ENCODE data around the gene PROZ. TPM values are rescaled to one million over a fixed set of nuclear protein-coding genes. Genes with fewer than 3 reads are reported as not detected.

PROZ gene
- total RNA-seq, 1 donor from 2014 or later, result not detected

GRCh38 chr13:113151745-113152690 is 6.4 kb upstream of the PROZ start:
- H3K4me1 Mint-ChIP-seq (ENCODE audit: low read depth), result peaks cover 14% of the 10 kb centered on the region
- peaks cover 1% of the 10 kb centered on the region for H3K36me3 Mint-ChIP-seq (ENCODE audit: low read depth)
- no peaks in the 10 kb centered on the region for H3K27me3 Mint-ChIP-seq (ENCODE audit: low read depth)
- peak overlapping the region; percentile 83 for H3K27ac Mint-ChIP-seq (ENCODE audit: unreplicated experiment)
- TF ChIP-seq, protein P1, sequence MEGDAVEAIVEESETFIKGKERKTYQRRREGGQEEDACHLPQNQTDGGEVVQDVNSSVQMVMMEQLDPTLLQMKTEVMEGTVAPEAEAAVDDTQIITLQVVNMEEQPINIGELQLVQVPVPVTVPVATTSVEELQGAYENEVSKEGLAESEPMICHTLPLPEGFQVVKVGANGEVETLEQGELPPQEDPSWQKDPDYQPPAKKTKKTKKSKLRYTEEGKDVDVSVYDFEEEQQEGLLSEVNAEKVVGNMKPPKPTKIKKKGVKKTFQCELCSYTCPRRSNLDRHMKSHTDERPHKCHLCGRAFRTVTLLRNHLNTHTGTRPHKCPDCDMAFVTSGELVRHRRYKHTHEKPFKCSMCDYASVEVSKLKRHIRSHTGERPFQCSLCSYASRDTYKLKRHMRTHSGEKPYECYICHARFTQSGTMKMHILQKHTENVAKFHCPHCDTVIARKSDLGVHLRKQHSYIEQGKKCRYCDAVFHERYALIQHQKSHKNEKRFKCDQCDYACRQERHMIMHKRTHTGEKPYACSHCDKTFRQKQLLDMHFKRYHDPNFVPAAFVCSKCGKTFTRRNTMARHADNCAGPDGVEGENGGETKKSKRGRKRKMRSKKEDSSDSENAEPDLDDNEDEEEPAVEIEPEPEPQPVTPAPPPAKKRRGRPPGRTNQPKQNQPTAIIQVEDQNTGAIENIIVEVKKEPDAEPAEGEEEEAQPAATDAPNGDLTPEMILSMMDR (IDR thresholded peaks at IDR 0.05), result no peak
- H3K4me3 Mint-ChIP-seq (ENCODE audit: unreplicated experiment), result peak overlapping the region; percentile 59
- no peaks in the 10 kb centered on the region for H3K9me3 Mint-ChIP-seq (ENCODE audit: low read depth)
- DNase-seq (ENCODE audit: low spot score), result no peak

DNA sequence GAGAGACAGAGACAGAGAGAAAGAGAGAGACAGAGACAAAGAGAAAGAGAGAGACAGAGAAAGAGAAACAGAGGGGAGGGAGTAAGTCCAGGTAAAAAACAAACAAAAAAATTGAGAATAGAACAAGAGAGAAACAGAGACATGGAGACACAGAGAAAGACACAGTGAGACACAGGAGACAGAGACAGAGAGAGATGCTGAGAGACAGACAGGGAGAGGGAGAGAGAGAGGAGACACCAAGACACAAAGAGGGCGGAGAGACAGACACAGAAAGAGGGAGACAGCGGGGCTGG is 5.8 kb upstream of the PROZ start:
- TF ChIP-seq, protein P1 (IDR thresholded peaks at IDR 0.05), result no peak
- peak overlapping the region; percentile 59 for H3K4me3 Mint-ChIP-seq (ENCODE audit: unreplicated experiment)
- peaks cover 1% of the 10 kb centered on the region for H3K36me3 Mint-ChIP-seq (ENCODE audit: low read depth)
- H3K9me3 Mint-ChIP-seq (ENCODE audit: low read depth), result no peaks in the 10 kb centered on the region
- H3K27ac Mint-ChIP-seq (ENCODE audit: unreplicated experiment), result peak overlapping the region; percentile 58
- DNase-seq (ENCODE audit: low spot score), result no peak
- peaks cover 17% of the 10 kb centered on the region for H3K4me1 Mint-ChIP-seq (ENCODE audit: low read depth)
- H3K27me3 Mint-ChIP-seq (ENCODE audit: low read depth), result no peaks in the 10 kb centered on the region

GRCh38 chr13:113152984-113153809 is 5.3 kb upstream of the PROZ start:
- peaks cover 1% of the 10 kb centered on the region for H3K36me3 Mint-ChIP-seq (ENCODE audit: low read depth)
- DNase-seq (ENCODE audit: low spot score), result no peak
- H3K27me3 Mint-ChIP-seq (ENCODE audit: low read depth), result no peaks in the 10 kb centered on the region
- H3K4me3 Mint-ChIP-seq (ENCODE audit: unreplicated experiment), result peak overlapping the region; percentile 72
- H3K4me1 Mint-ChIP-seq (ENCODE audit: low read depth), result peaks cover 17% of the 10 kb centered on the region
- TF ChIP-seq, protein P1 (IDR thresholded peaks at IDR 0.05), result no peak
- no peaks in the 10 kb centered on the region for H3K9me3 Mint-ChIP-seq (ENCODE audit: low read depth)
- H3K27ac Mint-ChIP-seq (ENCODE audit: unreplicated experiment), result peak overlapping the region; percentile 92

DNA sequence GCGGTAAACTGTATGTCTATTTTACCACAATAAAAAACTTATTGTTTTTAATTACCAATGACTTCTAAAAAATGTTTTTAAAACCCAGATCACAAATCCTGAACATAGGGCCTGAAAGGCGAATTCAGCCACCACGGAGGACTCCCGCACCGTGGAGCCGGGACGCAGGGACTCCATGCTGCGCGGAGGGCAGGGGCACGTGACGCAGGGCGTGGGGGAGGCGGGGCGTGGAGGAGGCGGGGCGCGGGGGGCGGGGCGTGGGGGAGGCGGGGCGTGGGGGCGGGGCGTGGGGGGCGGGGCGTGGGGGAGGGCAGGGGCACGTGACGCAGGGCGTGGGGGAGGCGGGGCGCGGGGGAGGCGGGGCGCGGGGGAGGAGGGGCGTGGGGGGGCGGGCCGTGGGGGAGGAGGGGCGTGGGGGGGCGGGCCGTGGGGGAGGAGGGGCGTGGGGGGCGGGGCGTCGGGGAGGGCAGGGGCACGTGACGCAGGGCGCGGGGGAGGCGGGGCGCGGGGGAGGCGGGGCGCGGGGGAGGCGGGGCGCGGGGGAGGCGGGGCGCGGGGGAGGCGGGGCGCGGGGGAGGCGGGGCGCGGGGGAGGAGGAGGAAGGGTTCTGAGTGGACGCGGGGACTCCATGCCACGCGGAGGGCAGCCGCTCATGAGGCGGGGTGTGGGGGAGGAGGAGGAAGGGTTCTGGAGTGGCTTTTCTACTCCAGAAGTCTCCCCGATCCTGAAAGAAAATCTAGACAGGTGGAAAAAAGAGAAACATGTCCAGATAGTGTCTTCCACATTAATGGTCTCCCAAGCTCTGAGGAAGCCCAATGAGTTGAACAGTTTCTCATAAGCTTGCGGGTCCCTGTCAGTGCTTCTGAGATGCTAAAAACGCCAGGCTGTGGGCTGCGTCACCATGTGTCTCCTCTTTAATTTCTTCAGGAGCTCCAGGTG is 4.4 kb upstream of the PROZ start:
- TF ChIP-seq, protein P1 (IDR thresholded peaks at IDR 0.05), result no peak
- Mint-ChIP-seq H3K27ac (ENCODE audit: unreplicated experiment) (peak overlapping the region; percentile 92), H3K36me3 (ENCODE audit: low read depth) (peaks cover 1% of the 10 kb centered on the region), H3K4me1 (ENCODE audit: low read depth) (peaks cover 17% of the 10 kb centered on the region), H3K9me3 (ENCODE audit: low read depth) (no peaks in the 10 kb centered on the region), H3K27me3 (ENCODE audit: low read depth) (no peaks in the 10 kb centered on the region), H3K4me3 (ENCODE audit: unreplicated experiment) (peak overlapping the region; percentile 72)
- DNase-seq (ENCODE audit: low spot score), result no peak
